KBM-7 (cell line): ENCODE measurements around the gene CDH18.

ENCODE experiments used
- DNase-seq: peaks from one replicate; pipeline ENCODE4 v3.0.0-alpha.2; 2015
- in situ Hi-C: fragments of 300-500 bp; cut with MboI; formaldehyde crosslinking; loops from 2 replicates; pipeline ENCODE4 v1.14.3; 2020; ENCODE audit warnings: low sequenced_read_pairs, low pct_unique_long_range_greater_than_20kb, mixed read lengths

Gene CDH18

DNA sequence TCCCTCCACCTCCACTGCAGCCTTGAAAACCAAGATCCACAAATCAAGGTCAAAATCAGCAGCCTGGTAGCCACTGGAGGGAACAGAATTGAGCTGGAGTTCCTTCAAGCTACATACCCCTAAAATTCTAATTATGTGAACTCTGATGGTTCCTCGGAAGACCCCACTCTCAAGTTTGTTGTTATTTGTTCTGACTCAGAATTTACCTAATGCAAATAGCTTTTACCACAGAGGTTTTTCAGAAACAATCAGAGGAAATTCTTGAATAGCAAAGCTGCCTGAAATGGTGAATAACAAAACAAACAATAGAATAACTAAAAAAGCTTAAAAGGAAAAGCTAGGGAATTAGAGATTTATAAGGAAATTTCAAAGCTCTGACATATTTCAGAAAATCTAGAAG, 220.0 kb downstream of the CDH18 start:
- no peak for DNase-seq
- in situ Hi-C loops: no loop called here

DNA sequence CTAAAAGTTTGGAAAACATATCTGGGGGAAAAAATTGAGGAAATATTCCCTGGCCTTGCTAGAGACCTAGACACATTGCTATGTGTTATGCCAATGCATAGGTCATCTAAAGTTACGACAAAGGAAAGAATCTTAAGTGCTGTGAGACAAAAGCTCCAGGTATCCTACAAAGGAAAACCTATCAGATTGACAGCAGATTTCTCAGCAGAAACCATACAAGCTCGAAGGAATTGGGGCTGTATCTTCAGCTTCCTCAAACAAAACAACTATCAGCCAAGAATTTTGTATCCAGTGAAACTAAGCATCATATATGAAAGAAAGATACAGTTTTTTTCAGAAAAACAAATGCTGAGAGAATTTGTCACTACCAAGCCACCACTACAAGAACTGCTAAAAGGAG, 234.4 kb downstream of the CDH18 start:
- in situ Hi-C loops: no loop called here
- no peak for DNase-seq

DNA sequence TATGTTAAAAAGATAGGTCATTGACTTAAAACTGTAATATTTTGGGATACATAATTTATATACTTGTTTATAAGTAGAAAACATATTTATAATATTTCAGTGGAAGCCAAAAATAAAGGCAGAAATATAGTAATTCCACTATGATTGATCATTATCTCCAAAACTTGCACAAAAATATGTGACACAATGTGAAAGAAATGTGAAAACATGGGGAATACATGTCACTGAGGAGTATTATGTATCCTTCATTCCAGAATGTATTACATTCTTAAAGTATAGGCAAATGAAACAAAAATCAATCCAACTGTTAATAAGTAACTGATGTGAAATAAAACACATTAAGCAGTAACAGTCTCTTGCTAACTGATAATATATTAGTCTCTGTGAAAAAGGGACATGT, 236.7 kb downstream of the CDH18 start:
- in situ Hi-C loops: no loop called here
- no peak for DNase-seq

DNA sequence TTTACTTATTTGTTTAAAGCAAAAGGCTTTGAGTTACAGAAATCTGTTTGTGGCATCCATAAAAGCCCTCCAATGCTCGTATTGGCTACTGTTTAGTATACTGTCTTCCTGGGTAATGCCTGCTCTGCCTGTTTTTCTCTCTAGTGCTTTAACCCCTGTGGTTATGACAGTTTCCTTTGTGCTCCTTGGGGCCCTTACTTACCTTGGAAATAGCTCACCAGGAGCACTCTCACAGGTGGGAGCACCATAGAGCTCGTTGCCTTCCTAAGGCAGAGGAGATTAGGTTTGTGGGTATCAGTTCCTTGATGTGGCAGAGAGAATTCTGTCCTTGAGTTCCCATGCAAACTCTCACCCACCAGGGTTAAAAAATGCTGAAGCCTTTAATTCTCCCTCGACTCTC, 242.8 kb downstream of the CDH18 start:
- DNase-seq: no peak
- in situ Hi-C loops: no loop called here

DNA sequence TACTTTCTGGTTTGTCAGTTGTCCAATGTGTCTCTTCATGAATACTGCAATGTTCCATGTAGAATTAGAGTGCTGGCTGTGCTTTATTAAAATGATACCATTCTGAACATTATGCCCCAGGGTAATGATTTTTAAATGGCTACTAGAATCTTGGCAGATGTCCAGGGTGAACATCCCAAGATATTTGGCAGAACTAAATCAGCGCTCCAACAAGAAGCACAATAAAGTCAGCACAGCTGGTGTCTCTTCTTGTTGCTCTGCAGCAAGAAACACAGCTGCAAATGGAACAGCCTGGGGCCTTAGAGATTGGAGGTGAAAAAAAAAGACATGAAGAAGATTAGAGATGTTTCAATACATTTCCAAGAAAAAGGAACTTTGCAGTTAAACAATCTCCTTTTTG, 248.3 kb downstream of the CDH18 start:
- in situ Hi-C loops: no loop called here
- no peak for DNase-seq

DNA sequence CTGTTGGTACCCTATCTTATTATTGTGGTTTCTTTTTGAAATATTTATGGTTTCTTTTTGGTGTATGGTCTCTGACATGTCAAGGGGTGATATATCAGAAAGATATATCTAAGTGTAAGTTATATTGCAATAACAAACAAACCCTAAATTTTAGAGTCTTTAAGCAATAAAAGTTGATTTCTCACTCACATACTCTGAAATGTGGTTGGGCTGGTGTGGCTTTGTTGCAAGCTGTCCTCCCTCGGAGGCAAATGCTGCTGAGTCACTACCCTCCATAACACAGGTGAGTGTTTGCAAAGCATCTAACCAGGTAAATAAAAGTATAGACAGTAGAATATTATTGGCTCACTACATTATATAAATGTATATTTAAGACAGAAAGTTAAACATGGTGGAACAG, 253.2 kb downstream of the CDH18 start:
- no peak for DNase-seq
- in situ Hi-C loops: no loop called here

DNA sequence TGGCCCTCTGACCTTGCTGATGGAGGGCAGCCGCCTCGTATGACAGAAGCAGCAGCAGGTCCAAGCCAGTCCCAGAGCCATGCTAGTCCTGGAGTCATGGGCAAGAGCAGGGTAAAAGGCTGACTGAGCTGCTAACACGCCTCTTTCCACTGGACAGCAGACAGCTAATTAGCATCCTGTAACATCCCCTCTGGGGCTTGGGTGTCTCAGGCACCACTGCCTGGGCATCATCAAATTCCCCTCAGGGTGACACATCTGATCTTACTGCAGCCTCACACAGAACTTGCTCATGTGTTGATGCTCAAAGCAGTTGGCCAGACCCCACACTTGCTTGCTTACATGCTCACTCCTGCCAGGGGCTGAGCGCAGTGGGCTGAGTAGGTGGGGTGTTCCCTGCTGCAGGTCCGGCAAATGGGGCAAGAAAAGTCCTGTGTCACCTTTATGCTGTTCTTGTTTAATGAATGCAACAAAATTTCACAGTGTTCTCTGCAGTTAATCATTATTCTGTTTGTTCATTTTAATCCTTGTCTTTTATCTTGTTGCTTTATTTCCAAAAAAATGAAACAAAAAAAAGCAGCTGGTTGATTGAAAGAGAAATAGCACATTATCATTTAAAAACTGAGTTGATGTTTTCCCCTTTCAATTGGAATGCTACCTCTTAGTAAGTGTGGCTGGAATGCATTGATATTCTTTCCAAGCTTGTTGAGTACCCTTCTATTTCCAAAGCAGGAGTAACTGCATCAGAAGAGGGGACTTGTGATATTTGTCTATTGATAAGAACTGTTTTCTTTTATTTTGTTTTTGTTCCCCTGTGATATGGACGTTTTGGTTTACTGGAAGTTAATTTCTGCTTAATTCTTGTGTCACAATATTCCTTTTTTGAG, 254.1 kb downstream of the CDH18 start:
- in situ Hi-C loops: no loop called here
- no peak for DNase-seq

DNA sequence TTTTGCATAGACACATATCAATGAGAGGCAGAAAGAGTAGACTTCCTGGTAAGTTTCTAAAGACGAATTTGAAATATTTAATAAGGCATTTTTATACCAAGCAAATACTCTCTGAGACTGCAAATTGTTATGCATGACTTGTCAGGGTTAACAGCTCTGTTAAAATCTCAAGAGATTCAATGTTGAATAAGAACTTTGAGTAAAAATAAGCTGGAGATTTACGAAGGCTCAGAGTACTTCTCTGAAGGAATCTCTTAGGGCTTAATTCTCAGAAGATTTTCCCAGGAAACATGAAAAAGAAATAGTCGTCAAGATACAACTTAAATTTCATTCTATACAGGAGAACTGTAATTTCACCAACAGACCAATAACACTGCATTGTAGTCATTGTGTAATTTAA, 259.4 kb downstream of the CDH18 start:
- no peak for DNase-seq
- in situ Hi-C loops: no loop called here

DNA sequence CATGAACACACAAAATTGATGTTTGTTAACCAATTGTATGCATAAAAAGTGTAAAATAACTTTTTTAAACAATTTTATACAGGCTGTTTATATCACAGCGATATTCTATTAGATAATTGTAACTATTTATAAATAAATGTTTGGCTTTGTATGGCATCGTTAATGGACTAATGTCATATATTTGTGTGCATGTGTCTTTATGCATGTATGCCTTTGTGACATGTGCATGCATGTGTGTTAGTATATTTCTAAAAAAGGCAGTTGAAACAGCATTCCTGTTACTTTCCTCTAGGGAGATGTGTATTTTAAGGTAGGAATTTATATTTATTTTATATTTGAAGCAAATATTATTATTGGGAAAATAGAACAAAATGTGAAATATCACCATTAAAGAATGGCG, 268.9 kb downstream of the CDH18 start:
- no peak for DNase-seq
- in situ Hi-C loops: no loop called here

DNA sequence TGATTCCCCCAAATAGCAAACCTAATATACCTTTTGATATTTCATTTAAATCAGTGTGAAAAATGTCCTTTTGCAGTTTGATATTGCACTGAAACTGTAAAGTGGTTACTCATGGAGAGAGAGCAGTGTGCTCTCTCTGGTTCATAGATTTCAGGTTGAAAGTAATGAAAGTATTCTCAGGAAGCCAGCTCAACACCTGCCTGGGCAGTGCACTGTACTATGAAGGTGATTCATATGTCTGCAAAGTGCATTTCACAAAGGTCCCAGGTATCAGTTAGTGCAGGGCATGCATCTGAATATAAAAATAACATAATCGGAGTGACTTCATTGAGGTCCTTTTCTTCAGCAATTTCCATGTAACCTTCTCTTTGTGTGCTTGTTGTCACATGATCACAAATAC, 274.3 kb downstream of the CDH18 start:
- in situ Hi-C loops: no loop called here

DNA sequence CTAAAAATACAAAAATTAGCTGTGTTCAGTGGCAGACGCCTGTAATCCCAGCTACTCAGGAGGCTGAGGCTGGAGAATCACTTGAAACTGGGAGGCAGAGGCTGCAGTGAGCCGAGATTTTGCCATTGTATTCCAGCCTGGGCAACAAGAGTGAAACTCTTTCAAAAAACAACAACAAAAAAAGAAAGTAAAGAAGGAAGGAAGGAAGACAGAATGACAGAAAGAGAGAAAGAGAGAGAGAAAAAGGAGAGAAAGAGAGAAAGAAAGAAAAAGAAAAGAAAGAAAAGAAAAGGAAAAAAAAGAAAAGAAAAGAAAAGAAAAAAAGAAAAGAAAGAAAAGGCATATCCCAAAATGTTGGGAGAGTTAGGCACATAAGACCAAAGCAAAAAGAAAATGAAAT, 278.6 kb downstream of the CDH18 start:
- DNase-seq: no peak
- in situ Hi-C loops: no loop called here

More for the DNA sequence above, 274.3 kb downstream of the CDH18 start:
- DNase-seq: no peak

DNA sequence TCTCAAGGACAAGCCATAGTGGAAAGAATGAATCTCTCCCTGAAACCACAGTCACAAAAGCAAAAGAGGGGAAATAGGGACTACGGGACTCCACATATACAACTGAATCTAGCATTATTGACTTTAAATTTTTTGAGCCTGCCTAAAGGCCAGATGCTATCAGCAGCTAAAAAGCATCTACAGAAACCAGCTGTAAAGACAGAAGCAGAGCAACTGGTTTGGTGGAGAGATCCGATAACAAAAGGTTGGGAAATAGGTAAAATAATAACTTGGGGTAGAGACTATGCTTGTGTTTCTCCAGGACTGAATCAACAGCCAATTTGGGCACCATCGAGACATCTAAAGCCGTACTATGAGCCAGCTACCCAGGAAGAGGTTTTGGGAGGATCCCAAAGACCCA, 281.2 kb downstream of the CDH18 start:
- DNase-seq: no peak
- in situ Hi-C loops: no loop called here

DNA sequence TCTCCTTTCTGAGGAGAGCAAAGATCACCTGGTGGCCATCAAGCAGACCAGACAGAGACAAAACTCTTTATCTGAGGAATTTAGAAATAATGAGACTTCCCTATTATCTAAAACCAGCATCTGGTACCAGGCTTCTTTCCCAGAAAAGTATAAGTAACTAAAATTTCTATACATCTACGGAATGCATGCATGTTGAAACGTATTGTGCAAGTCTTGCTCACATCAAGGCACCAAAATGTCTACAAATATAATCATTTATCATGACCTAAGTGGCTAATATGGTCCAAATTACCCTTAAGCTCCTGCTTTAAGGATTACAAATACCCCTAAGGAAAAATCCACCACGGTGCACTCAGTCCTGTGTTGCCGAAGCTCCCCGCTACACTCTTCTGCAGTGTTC, 286.3 kb downstream of the CDH18 start:
- no peak for DNase-seq
- in situ Hi-C loops: no loop called here

DNA sequence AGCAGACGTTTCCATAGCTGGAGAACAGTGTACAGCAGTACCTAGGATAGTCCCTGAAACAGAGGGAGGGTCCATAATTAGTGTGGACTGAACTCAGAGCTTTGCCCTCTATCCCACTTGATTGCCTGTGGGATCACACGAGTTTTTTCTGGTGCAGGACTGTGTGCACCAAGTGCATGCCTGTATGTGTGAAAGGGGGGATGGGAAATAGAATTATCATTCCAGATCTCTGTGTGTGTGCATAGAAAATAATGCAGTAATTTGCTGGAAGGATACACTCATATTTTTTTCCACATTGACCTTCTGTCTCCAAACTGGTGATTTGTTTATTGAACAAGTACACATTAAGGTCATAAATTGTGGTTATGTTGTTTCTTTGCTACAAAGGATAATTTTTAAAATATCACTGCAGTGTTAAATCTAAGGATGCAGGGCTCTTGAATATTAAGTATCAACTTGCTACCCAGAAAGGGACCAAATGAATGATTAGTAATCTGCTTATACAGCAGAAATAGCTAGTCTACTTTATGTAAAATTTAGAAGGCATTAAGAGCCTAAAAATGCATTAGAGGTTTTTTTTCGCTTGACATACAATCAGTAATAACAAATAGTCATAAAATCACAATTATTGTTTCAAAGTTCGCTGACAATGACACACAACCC, 292.9 kb downstream of the CDH18 start:
- in situ Hi-C loops: no loop called here
- DNase-seq: no peak

DNA sequence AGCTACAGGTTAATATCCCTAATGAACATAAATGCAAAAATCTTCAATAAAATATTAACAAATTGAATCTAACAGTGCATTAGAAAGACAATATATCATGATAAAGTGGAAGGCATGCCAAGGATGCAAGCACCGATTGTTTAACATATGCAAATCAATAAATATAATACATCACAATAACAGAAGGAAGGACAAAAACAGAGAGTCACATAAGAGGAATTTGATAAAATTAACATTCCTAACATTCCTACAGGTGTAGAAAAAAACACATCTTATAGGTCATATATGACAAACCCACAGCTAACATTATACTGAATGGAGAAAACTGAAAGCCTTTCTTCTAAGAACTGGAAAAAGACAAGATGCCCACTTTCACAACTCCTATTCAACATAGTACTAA, 297.0 kb downstream of the CDH18 start:
- no peak for DNase-seq
- in situ Hi-C loops: no loop called here

DNA sequence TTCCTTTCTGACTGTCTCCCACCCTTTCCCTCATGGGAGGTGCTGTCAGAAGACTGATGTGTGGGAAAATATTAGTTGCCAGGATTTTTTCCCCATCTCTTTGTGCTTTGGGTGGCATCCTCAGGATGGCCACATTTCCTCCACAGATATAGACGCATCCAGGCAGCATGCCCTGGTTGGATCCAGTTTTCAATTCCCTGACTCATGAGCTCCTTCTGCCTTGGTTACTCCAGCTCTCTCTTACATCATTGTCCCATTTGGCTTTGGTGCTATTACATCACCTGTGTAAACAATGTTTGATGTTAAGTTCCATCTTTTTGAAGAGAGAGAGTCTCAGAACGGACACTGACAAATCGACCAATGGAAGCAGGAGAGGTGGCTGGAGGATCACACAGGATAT, 302.5 kb downstream of the CDH18 start:
- in situ Hi-C loops: no loop called here
- no peak for DNase-seq

DNA sequence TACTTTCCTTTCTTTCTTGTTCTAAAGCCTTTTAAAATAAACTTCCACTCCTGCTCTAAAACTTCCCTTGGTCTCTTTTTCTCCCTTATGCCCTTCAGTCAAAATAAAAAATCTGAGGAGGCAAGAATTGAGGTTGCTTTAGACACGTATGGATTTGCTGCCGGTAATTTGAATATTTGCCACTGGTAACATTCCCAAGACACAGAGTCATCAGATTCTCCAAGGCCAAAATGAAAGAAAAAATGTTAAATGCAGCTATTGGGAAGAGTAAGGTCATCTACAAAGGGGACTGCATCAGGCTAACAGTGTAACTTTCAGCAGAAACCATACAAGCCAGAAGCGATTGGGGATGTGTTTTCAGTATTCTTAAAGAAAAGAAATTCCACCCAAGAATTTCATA, 311.1 kb downstream of the CDH18 start:
- DNase-seq: no peak
- in situ Hi-C loops: no loop called here

DNA sequence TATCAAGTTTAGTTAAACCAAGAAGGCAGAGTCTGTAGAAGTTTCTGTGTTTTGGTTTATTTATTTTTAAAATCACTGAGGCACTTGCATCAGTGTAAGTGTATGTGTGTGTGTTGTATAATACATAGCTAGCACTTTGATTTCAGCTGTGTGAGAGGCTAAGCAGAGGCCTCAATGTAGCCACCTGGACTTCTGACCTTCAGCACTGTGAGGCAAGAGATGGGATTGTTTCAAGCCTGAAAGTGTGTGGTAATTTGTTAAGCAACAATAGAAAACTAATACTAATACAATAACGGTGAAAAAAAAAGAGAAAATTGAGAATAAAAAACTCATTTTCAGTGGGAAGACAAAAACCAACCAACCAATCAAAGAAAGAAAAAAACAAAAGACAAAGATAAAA, 327.3 kb downstream of the CDH18 start:
- no peak for DNase-seq
- in situ Hi-C loops: no loop called here

DNA sequence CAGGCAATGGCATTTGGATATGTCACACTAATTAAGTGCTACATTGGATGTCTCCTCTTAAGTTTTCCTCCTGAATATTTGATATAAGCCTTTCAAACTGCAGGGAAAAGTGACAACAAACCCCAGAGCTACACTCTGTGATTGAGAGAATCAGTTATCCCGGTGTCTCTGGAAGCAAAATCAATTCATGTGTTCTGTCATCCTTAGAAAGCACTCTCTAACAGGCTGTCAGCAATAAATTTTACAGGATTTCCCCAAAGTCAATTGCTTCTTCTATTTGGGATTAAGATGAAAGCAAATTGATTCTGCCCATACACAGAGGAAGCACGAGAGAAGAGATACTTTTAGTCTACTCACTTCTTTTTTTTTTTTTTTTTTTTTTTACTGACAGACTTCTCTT, 332.4 kb downstream of the CDH18 start:
- DNase-seq: no peak
- in situ Hi-C loops: no loop called here

DNA sequence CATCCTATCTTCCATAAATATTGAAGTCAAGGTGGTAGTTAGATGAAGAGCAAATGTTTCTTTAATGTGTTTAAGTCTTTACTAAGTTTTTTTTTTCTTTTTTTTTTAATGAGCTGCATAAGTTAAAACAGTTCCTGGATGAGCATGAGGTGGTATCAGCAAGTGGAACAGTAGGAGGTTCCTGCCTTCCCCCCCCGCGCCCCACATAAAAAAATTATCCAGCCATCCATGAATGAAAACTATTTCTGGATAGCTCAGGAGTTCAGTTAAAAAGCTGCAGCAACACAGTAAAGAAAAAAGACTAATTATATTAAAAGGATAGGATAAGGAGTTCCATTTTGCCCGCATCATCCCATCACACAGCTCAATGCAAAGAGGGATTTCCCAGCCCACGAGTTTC, 349.5 kb downstream of the CDH18 start:
- in situ Hi-C loops: no loop called here
- DNase-seq: no peak

DNA sequence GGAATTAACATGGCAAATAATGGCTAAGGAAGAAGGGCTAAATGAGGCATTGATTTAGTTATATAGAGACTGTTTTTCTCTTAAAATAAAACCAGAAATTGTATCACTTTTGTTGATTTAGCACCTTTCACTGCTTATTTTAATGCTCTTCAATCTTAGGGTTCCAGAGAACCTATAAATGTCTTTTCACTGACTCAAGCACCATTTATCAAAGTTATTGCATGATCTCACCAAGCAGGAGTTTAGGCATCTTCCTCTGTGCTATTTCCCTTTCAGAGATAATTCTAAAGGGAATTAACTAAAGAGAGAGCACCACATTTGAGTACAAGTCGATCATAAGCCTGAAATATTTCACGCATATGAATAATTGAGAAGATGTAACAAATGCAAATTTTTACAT, 357.1 kb downstream of the CDH18 start:
- no peak for DNase-seq
- in situ Hi-C loops: no loop called here
